GM23338 (cell line): ENCODE measurements around the gene RGL1. TPM values are rescaled to one million over a fixed set of nuclear protein-coding genes. Genes with fewer than 3 reads are reported as not detected.
A peak's percentile ranks its signal among the peaks of the same experiment; 100 is the strongest.

Source experiments
- ATAC-seq: fragments of 200-7000 bp; cut with Tn5 transposase; 3 replicates; pipeline ENCODE4 v1.9.1; 2020
- DNase-seq: peaks from one replicate; pipeline ENCODE4 v3.0.0-alpha.2; 2015; ENCODE audit warnings: low spot score
- H2AFZ ChIP-seq: fragments of 200-600 bp; sonication (generic); 2 replicates; pipeline ENCODE4 v1.8.0; 2016; ENCODE audit warnings: antibody characterized with exemption, mild to moderate bottlenecking, moderate library complexity
- H3F3A ChIP-seq: fragments of 200-600 bp; sonication (generic); replicated peaks from 2 replicates; pipeline ENCODE4 v1.8.0; 2017; ENCODE audit warnings: antibody characterized with exemption, mixed run types, low read depth
- H3K27ac ChIP-seq: fragments of 200-600 bp; sonication (generic); 2 replicates; pipeline ENCODE4 v1.6.1; 2016; ENCODE audit warnings: low read depth
- H3K27me3 ChIP-seq: fragments of 200-600 bp; sonication (generic); 2 replicates; pipeline ENCODE4 v1.8.0; 2016; ENCODE audit warnings: mild to moderate bottlenecking, mixed run types, moderate library complexity; ENCODE audit not compliant: insufficient read depth
- H3K36me3 ChIP-seq: fragments of 200-600 bp; sonication (generic); 2 replicates; pipeline ENCODE4 v1.8.0; 2016; ENCODE audit warnings: mild to moderate bottlenecking; ENCODE audit not compliant: insufficient read depth
- H3K4me1 ChIP-seq: fragments of 200-600 bp; sonication (generic); 2 replicates; pipeline ENCODE4 v1.8.0; 2016; ENCODE audit warnings: mild to moderate bottlenecking, moderate library complexity; ENCODE audit not compliant: insufficient read depth
- H3K4me2 ChIP-seq: fragments of 200-600 bp; sonication (generic); 2 replicates; pipeline ENCODE4 v1.7.1; 2017; ENCODE audit warnings: mixed run types
- H3K4me3 ChIP-seq: fragments of 200-600 bp; sonication (generic); 2 replicates; pipeline ENCODE4 v1.6.1; 2016; ENCODE audit warnings: mixed run types
- H3K79me2 ChIP-seq: fragments of 200-600 bp; sonication (generic); replicated peaks from 2 replicates; pipeline ENCODE4 v1.8.0; 2017; ENCODE audit warnings: mild to moderate bottlenecking; ENCODE audit not compliant: insufficient read depth
- H3K9me2 ChIP-seq: fragments of 200-600 bp; sonication (generic); 2 replicates; pipeline ENCODE4 v1.8.0; 2017; ENCODE audit not compliant: insufficient read depth
- H4K20me1 ChIP-seq: fragments of 200-600 bp; sonication (generic); replicated peaks from 2 replicates; pipeline ENCODE4 v1.8.0; 2017; ENCODE audit warnings: mild to moderate bottlenecking; ENCODE audit not compliant: insufficient read depth
- H3K27ac Mint-ChIP-seq: 2 replicates; pipeline ENCODE4 v1.8.0; 2020; ENCODE audit warnings: inconsistent platforms, mild to moderate bottlenecking, moderate library complexity, mixed read lengths
- H3K27me3 Mint-ChIP-seq: 3 replicates; pipeline ENCODE4 v1.8.0; 2022; ENCODE audit warnings: low read depth, mild to moderate bottlenecking, moderate library complexity, mixed read lengths, inconsistent platforms; ENCODE audit not compliant: insufficient read depth, poor library complexity
- H3K36me3 Mint-ChIP-seq: 3 replicates; pipeline ENCODE4 v1.8.0; 2021; ENCODE audit warnings: low read depth, mild to moderate bottlenecking, inconsistent platforms, moderate library complexity, mixed read lengths
- H3K4me1 Mint-ChIP-seq: 3 replicates; pipeline ENCODE4 v1.8.0; 2020; ENCODE audit warnings: mild to moderate bottlenecking, inconsistent platforms, mixed read lengths
- H3K4me3 Mint-ChIP-seq: 3 replicates; pipeline ENCODE4 v1.8.0; 2021; ENCODE audit warnings: moderate library complexity, mild to moderate bottlenecking, inconsistent platforms, mixed read lengths
- H3K9me3 Mint-ChIP-seq: 3 replicates; pipeline ENCODE4 v1.8.0; 2020; ENCODE audit warnings: moderate library complexity, mild to moderate bottlenecking, inconsistent platforms, mixed read lengths
- CREB1 ChIP-seq: fragments of 250-450 bp; sonication (Bioruptor Pico); IDR thresholded peaks from 2 replicates; pipeline ENCODE4 v1.5.0; 2020; ENCODE audit warnings: low read depth, mild to moderate bottlenecking, moderate library complexity
- EZH2phosphoT487 ChIP-seq: fragments of 200-600 bp; sonication (generic); IDR thresholded peaks from one replicate; pipeline ENCODE4 v1.8.1; 2018; ENCODE audit warnings: antibody characterized with exemption; ENCODE audit not compliant: unreplicated experiment
- JUNB ChIP-seq: IDR thresholded peaks from one replicate; pipeline ENCODE4 v1.6.1; 2016; ENCODE audit warnings: antibody characterized with exemption; ENCODE audit not compliant: unreplicated experiment
- NANOG ChIP-seq: IDR thresholded peaks from 2 replicates; pipeline ENCODE4 v1.6.1; 2016; ENCODE audit warnings: antibody characterized with exemption, borderline replicate concordance
- POLR2AphosphoS5 ChIP-seq: IDR thresholded peaks from 2 replicates; pipeline ENCODE4 v1.6.1; 2016; ENCODE audit warnings: antibody characterized with exemption, low read depth
- STAT1 ChIP-seq: IDR thresholded peaks from one replicate; pipeline ENCODE4 v1.6.1; 2016; ENCODE audit warnings: antibody characterized with exemption; ENCODE audit not compliant: unreplicated experiment
- ZNF114 ChIP-seq: fragments of 250-450 bp; sonication (Bioruptor Pico); IDR thresholded peaks from 2 replicates; pipeline ENCODE4 v1.5.0; 2020; ENCODE audit warnings: mild to moderate bottlenecking, moderate library complexity
- ZNF331 ChIP-seq: fragments of 250-450 bp; sonication (Bioruptor Pico); IDR thresholded peaks from 2 replicates; pipeline ENCODE4 v1.5.0; 2020; ENCODE audit warnings: low read depth, mild to moderate bottlenecking, moderate library complexity
- polyA plus RNA-seq: library from polyadenylated mRNA; unstranded; fragments of >200 nt; fragmentation: Nextera tagmentation; extraction: Ambion mirVana; gene quantifications from 2 replicates; pipeline ENCODE4 v1.2.1, GENCODE V29; 2016
- total RNA-seq: library from RNA; depleted of rRNA; stranded (reverse); fragments of >200 nt; shearing (Covaris generic); gene quantifications from 2 replicates; pipeline ENCODE4 v1.2.3, GENCODE V29; 2014
- TF ChIP-seq, protein P1 (sequence below): fragments of 250-450 bp; sonication (Bioruptor Pico); IDR thresholded peaks from 2 replicates; pipeline ENCODE4 v1.5.0; 2020; ENCODE audit warnings: mild to moderate bottlenecking, moderate library complexity
- TF ChIP-seq, protein P2 (sequence below): IDR thresholded peaks from one replicate; pipeline ENCODE4 v1.6.1; 2018; ENCODE audit warnings: antibody characterized with exemption; ENCODE audit not compliant: unreplicated experiment
- TF ChIP-seq, protein P3 (sequence below): IDR thresholded peaks from 2 replicates; pipeline ENCODE4 v1.6.1; 2016; ENCODE audit warnings: antibody characterized with exemption
- TF ChIP-seq, protein P4 (sequence below), 2 experiments: fragments of 200-600 bp in 1 of 2; sonication (generic) in 1 of 2; conservative IDR thresholded peaks; 2 replicates each; pipeline versions ENCODE4 v1.5.1 to v1.6.1; 2016 to 2017; ENCODE audit warnings: antibody characterized with exemption in 2 of 2, low read depth in 2 of 2, mild to moderate bottlenecking in 2 of 2, moderate library complexity in 1 of 2

The RGL1 gene
- total and polyA plus RNA-seq, 2 experiments from 2014 or later, result 0.91 to 2.6 TPM

DNA sequence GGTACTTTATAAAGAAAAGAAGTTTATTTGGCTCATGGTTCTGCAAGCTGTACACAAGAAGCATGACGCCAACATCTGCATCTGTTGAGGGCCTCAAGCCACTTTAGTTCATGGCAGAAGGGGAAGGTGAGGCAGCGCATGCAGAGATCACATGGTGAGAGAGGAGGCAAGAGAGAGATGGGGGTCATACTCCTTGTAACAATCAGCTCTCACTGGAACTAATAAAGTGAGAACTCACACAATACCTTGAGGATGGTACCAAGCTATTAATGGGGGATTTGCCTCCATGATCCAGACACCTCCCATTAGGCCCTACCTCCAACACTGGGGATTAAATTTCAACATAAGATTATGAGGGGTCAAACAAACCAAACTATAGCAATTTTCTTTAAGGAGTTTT, 3.3 kb upstream of the RGL1 start (continued):
- TF ChIP-seq, protein P1, sequence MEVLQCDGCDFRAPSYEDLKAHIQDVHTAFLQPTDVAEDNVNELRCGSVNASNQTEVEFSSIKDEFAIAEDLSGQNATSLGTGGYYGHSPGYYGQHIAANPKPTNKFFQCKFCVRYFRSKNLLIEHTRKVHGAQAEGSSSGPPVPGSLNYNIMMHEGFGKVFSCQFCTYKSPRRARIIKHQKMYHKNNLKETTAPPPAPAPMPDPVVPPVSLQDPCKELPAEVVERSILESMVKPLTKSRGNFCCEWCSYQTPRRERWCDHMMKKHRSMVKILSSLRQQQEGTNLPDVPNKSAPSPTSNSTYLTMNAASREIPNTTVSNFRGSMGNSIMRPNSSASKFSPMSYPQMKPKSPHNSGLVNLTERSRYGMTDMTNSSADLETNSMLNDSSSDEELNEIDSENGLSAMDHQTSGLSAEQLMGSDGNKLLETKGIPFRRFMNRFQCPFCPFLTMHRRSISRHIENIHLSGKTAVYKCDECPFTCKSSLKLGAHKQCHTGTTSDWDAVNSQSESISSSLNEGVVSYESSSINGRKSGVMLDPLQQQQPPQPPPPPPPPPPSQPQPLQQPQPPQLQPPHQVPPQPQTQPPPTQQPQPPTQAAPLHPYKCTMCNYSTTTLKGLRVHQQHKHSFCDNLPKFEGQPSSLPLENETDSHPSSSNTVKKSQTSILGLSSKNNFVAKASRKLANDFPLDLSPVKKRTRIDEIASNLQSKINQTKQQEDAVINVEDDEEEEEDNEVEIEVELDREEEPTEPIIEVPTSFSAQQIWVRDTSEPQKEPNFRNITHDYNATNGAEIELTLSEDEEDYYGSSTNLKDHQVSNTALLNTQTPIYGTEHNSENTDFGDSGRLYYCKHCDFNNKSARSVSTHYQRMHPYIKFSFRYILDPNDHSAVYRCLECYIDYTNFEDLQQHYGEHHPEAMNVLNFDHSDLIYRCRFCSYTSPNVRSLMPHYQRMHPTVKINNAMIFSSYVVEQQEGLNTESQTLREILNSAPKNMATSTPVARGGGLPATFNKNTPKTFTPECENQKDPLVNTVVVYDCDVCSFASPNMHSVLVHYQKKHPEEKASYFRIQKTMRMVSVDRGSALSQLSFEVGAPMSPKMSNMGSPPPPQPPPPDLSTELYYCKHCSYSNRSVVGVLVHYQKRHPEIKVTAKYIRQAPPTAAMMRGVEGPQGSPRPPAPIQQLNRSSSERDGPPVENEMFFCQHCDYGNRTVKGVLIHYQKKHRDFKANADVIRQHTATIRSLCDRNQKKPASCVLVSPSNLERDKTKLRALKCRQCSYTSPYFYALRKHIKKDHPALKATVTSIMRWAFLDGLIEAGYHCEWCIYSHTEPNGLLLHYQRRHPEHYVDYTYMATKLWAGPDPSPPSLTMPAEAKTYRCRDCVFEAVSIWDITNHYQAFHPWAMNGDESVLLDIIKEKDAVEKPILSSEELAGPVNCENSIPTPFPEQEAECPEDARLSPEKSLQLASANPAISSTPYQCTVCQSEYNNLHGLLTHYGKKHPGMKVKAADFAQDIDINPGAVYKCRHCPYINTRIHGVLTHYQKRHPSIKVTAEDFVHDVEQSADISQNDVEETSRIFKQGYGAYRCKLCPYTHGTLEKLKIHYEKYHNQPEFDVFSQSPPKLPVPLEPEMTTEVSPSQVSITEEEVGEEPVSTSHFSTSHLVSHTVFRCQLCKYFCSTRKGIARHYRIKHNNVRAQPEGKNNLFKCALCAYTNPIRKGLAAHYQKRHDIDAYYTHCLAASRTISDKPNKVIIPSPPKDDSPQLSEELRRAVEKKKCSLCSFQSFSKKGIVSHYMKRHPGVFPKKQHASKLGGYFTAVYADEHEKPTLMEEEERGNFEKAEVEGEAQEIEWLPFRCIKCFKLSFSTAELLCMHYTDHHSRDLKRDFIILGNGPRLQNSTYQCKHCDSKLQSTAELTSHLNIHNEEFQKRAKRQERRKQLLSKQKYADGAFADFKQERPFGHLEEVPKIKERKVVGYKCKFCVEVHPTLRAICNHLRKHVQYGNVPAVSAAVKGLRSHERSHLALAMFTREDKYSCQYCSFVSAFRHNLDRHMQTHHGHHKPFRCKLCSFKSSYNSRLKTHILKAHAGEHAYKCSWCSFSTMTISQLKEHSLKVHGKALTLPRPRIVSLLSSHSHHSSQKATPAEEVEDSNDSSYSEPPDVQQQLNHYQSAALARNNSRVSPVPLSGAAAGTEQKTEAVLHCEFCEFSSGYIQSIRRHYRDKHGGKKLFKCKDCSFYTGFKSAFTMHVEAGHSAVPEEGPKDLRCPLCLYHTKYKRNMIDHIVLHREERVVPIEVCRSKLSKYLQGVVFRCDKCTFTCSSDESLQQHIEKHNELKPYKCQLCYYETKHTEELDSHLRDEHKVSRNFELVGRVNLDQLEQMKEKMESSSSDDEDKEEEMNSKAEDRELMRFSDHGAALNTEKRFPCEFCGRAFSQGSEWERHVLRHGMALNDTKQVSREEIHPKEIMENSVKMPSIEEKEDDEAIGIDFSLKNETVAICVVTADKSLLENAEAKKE (CRISPR knock-in tag), result no peak
- TF ChIP-seq CREB1, result no peak
- no peak for TF ChIP-seq EZH2phosphoT487
- no peak for TF ChIP-seq NANOG
- TF ChIP-seq POLR2AphosphoS5, result no peak
- TF ChIP-seq STAT1, result no peak

DNA sequence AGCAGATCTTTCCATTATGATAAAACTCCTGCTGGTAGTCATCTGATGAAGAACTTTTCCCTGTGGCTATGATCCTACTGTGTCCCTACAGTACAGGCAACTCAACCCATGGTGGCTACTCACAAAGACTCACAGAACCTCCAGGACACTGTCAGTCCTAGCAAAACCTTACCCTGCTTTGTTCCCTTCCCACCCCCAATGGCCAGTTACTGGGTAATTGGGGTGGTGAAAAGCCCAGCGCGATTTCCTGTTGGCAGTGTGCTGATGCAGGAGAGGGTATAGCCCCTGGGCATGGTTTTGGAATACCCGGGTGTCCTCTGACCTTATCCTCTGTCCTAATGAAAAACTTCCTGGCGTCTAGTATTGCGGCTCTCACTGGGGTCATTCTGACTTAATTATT, 533 bp upstream of the RGL1 start:
- peaks cover 7% of the 10 kb centered on the region; the same call in 1 of the 3 replicates for H3K9me3 Mint-ChIP-seq
- Histone ChIP-seq H3K27me3 (peaks cover 28% of the 10 kb centered on the region), H3K9me2 (no peaks in the 10 kb centered on the region), H3K27ac (no peak overlapping the region), H2AFZ (peak overlapping the region; percentile 97), H3K4me3 (peak overlapping the region; percentile 87), H3K36me3 (no peaks in the 10 kb centered on the region), H3K4me1 (peaks cover 22% of the 10 kb centered on the region), H3F3A (0 out of 2 replicates have a peak, but pooled peaks cover 2% of the 10 kb centered on the region), H3K79me2 (no peaks in the 10 kb centered on the region), H3K4me2 (peak overlapping the region; percentile 96), H4K20me1 (no peaks in the 10 kb centered on the region)
- no peaks in the 10 kb centered on the region for H3K36me3 Mint-ChIP-seq
- H3K27me3 Mint-ChIP-seq, result peaks cover 15% of the 10 kb centered on the region
- H3K4me3 Mint-ChIP-seq, result peak overlapping the region; percentile 86
- DNase-seq (peak; percentile 43), ATAC-seq (peak; percentile 51)
- peaks cover 25% of the 10 kb centered on the region for H3K4me1 Mint-ChIP-seq
- no peak overlapping the region for H3K27ac Mint-ChIP-seq
- TF ChIP-seq POLR2AphosphoS5, result no peak
- no peak for TF ChIP-seq JUNB
- no peak for TF ChIP-seq EZH2phosphoT487
- TF ChIP-seq, protein P2, sequence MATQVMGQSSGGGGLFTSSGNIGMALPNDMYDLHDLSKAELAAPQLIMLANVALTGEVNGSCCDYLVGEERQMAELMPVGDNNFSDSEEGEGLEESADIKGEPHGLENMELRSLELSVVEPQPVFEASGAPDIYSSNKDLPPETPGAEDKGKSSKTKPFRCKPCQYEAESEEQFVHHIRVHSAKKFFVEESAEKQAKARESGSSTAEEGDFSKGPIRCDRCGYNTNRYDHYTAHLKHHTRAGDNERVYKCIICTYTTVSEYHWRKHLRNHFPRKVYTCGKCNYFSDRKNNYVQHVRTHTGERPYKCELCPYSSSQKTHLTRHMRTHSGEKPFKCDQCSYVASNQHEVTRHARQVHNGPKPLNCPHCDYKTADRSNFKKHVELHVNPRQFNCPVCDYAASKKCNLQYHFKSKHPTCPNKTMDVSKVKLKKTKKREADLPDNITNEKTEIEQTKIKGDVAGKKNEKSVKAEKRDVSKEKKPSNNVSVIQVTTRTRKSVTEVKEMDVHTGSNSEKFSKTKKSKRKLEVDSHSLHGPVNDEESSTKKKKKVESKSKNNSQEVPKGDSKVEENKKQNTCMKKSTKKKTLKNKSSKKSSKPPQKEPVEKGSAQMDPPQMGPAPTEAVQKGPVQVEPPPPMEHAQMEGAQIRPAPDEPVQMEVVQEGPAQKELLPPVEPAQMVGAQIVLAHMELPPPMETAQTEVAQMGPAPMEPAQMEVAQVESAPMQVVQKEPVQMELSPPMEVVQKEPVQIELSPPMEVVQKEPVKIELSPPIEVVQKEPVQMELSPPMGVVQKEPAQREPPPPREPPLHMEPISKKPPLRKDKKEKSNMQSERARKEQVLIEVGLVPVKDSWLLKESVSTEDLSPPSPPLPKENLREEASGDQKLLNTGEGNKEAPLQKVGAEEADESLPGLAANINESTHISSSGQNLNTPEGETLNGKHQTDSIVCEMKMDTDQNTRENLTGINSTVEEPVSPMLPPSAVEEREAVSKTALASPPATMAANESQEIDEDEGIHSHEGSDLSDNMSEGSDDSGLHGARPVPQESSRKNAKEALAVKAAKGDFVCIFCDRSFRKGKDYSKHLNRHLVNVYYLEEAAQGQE, result no peak
- no peak for TF ChIP-seq ZNF114
- TF ChIP-seq, protein P3, sequence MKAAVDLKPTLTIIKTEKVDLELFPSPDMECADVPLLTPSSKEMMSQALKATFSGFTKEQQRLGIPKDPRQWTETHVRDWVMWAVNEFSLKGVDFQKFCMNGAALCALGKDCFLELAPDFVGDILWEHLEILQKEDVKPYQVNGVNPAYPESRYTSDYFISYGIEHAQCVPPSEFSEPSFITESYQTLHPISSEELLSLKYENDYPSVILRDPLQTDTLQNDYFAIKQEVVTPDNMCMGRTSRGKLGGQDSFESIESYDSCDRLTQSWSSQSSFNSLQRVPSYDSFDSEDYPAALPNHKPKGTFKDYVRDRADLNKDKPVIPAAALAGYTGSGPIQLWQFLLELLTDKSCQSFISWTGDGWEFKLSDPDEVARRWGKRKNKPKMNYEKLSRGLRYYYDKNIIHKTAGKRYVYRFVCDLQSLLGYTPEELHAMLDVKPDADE, result no peak
- no peak for TF ChIP-seq CREB1
- TF ChIP-seq, protein P4, sequence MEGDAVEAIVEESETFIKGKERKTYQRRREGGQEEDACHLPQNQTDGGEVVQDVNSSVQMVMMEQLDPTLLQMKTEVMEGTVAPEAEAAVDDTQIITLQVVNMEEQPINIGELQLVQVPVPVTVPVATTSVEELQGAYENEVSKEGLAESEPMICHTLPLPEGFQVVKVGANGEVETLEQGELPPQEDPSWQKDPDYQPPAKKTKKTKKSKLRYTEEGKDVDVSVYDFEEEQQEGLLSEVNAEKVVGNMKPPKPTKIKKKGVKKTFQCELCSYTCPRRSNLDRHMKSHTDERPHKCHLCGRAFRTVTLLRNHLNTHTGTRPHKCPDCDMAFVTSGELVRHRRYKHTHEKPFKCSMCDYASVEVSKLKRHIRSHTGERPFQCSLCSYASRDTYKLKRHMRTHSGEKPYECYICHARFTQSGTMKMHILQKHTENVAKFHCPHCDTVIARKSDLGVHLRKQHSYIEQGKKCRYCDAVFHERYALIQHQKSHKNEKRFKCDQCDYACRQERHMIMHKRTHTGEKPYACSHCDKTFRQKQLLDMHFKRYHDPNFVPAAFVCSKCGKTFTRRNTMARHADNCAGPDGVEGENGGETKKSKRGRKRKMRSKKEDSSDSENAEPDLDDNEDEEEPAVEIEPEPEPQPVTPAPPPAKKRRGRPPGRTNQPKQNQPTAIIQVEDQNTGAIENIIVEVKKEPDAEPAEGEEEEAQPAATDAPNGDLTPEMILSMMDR (conservative IDR thresholded peaks at IDR 0.05; ENCODE audit: low read depth in 2 of 2), result no peak
- TF ChIP-seq ZNF331 (CRISPR knock-in tag), result no peak
